Peyer's patch (tissue), 4 donors: ENCODE results near the gene ATXN1. TPM values are rescaled to one million over a fixed set of nuclear protein-coding genes. Genes with fewer than 3 reads are reported as not detected.
"Not testable (repeated sequence)": the region's sequence is repeated elsewhere in the genome, so short reads cannot be mapped to it uniquely, and the experiment has no call there.

Experiments
- DNase-seq, 3 donors: peaks; one replicate each; pipeline ENCODE4 v3.0.0-alpha.2; 2017 to 2019
- H3K27ac ChIP-seq, 4 donors: fragments of 200-600 bp; sonication (generic); one replicate each; pipeline ENCODE4 v1.5.1; 2016 to 2019
- H3K27me3 ChIP-seq, 2 donors: fragments of 200-600 bp; sonication (generic); one replicate each; pipeline ENCODE4 v1.5.1; 2019
- H3K36me3 ChIP-seq, 3 donors: fragments of 200-600 bp; sonication (generic); one replicate each; pipeline ENCODE4 v1.5.1; 2016 to 2019
- H3K4me1 ChIP-seq, 4 donors: fragments of 200-600 bp; sonication (generic); one replicate each; pipeline ENCODE4 v1.5.1; 2016 to 2019
- H3K4me3 ChIP-seq, 4 donors: fragments of 200-600 bp; sonication (generic); 1 replicate in 3 of 4; 2 replicates in 1 of 4; pipeline ENCODE4 v1.5.1; 2016 to 2019; ENCODE audit warnings: mild to moderate bottlenecking in 1 of 4
- H3K9me3 ChIP-seq, 4 donors: fragments of 200-600 bp; sonication (generic); one replicate each; pipeline ENCODE4 v1.5.1; 2016 to 2019; ENCODE audit warnings: mild to moderate bottlenecking in 1 of 4
- POLR2A ChIP-seq, 2 donors: fragments of 450-650 bp; IDR thresholded peaks; one replicate each; pipeline ENCODE4 v1.5.1; 2017; ENCODE audit warnings: antibody characterized with exemption in 2 of 2, mild to moderate bottlenecking in 2 of 2, moderate library complexity in 2 of 2
- total RNA-seq, 4 donors: library from RNA; depleted of rRNA; stranded (reverse); fragments of >200 nt; gene quantifications; one replicate each; pipeline ENCODE4 v1.1.0, GENCODE V29; 2016
- TF ChIP-seq, protein P1 (sequence below), 6 experiments: fragments of 450-650 bp in 4 of 6; fragments of 200-600 bp in 2 of 6; sonication (generic) in 1 of 6; IDR thresholded peaks; one replicate each; pipeline ENCODE4 v1.5.1; 2017 to 2019; ENCODE audit warnings: antibody characterized with exemption in 6 of 6, mild to moderate bottlenecking in 3 of 6, moderate library complexity in 1 of 6

The ATXN1 gene
- total RNA-seq, 4 donors from 2014 or later: 34.7 to 48.5 (median 43.1) TPM

DNA sequence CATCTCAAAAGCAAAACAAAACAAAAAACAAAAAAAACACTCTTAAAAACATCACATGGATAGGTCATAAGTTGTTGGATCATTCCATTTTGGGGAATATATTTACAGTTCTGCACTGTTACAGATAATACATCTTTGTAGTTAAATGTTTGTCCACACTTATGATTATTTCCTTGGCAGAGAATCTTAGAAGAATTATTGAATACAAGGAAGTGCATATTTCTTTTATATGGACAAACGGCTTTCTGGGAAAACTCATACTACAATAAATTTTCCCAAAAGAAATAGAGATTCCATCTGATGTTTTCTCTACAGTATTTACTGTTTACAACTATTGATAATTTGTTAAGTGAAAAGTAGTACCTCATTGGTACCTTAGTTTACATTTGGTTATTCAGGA lies 489.1 kb downstream of the ATXN1 start:
- Histone ChIP-seq H3K36me3 (no peaks in the 10 kb centered on the region), H3K4me3 (no peak overlapping the region), H3K9me3 (no peaks in the 10 kb centered on the region), H3K4me1 (no peaks in the 10 kb centered on the region), H3K27ac (no peak overlapping the region), H3K27me3 (no peaks in the 10 kb centered on the region)
- TF ChIP-seq POLR2A (IDR thresholded peaks at IDR 0.05): no peak
- TF ChIP-seq, protein P1, sequence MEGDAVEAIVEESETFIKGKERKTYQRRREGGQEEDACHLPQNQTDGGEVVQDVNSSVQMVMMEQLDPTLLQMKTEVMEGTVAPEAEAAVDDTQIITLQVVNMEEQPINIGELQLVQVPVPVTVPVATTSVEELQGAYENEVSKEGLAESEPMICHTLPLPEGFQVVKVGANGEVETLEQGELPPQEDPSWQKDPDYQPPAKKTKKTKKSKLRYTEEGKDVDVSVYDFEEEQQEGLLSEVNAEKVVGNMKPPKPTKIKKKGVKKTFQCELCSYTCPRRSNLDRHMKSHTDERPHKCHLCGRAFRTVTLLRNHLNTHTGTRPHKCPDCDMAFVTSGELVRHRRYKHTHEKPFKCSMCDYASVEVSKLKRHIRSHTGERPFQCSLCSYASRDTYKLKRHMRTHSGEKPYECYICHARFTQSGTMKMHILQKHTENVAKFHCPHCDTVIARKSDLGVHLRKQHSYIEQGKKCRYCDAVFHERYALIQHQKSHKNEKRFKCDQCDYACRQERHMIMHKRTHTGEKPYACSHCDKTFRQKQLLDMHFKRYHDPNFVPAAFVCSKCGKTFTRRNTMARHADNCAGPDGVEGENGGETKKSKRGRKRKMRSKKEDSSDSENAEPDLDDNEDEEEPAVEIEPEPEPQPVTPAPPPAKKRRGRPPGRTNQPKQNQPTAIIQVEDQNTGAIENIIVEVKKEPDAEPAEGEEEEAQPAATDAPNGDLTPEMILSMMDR (IDR thresholded peaks at IDR 0.05): no peak
- no peak for DNase-seq

DNA sequence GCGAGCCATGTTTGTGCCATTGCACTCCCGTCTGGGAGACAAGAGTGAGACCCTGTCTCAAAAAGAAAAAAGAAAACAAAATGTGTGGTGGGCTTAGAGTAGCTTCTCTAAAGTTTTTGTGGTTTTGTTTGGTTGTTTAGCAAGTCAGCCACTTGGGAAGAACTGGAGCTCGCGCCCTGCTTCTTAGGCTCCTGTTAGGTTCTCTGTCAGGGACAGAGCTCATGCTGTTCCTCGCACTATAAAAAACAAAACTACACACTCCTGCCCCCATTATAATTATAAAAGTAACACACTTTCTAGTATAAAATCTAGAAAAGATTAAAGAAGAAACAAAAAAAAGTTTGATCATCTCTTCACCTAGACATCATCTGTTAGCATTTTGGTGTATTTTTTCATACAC lies 489.8 kb downstream of the ATXN1 start:
- no peak for DNase-seq
- Histone ChIP-seq H3K27me3 (no peaks in the 10 kb centered on the region), H3K4me1 (no peaks in the 10 kb centered on the region), H3K9me3 (no peaks in the 10 kb centered on the region), H3K36me3 (no peaks in the 10 kb centered on the region), H3K27ac (no peak overlapping the region), H3K4me3 (no peak overlapping the region)
- TF ChIP-seq, protein P1 (IDR thresholded peaks at IDR 0.05): no peak
- no peak for TF ChIP-seq POLR2A (IDR thresholded peaks at IDR 0.05)

DNA sequence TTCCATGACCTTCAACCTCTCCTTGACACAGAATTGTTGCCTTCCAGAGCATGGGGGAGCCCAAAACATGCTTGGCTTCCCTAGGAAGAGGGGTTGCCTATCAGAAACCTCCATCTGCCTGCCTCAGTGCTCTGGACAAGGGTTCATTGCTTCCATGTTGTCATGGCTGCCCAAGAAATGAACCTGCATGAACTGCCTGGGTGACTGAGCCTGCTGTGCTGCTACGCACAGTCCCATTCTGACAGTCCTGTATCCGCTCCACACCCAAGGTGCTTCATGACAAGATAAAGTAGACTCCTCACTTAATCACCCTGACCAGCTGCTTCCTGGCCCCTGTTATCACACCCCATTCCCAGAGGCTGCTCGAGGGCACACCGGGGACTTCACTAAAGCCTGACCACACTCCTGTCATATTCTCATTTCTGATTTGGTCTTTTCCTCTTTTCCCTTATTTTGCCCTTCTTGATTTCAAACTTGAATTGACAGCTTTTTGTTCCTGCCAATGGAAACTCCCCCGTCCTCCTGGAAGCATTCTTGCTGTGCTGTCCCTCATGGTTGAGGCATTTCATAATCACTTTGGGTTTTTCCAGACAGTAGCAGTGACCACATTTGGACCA lies 491.0 kb downstream of the ATXN1 start:
- H3K4me1 ChIP-seq: no peaks in the 10 kb centered on the region
- TF ChIP-seq POLR2A (IDR thresholded peaks at IDR 0.05): no peak
- TF ChIP-seq, protein P1 (IDR thresholded peaks at IDR 0.05): no peak
- DNase-seq: no peak

DNA sequence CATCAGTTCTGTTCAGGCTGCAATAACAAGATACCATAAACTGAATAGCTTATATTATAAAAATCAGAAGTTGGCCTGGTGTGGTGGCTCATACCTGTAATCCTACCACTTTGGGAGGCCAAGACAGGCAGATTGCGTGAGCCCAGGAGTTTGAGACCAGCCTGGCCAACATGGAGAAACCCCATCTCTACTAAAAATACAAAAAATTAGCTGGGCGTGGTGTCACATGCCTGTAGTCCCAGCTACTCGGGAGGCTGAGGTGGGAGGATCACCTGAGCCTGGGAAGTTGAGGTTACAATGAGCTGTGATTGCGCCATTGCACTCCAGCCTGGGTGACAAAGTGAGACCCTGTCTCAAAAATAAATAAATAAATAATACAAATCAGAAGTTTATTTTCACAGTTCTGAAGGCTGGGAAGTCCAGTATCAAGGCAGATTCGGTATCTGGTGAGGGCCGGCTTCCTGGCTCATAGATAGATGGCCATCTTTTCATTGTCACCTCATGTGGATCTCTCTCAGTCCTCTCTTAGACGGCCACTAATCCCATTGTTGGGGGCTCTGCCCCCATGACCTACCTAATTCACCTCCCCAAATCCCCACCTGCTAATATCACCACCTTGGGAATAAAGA lies 491.7 kb downstream of the ATXN1 start:
- H3K36me3 ChIP-seq, DNase-seq, H3K27me3 ChIP-seq, H3K4me1 ChIP-seq, H3K27ac ChIP-seq, H3K4me3 ChIP-seq, H3K9me3 ChIP-seq: not testable (repeated sequence)

More for the DNA sequence above, 491.0 kb downstream of the ATXN1 start:
- Histone ChIP-seq H3K27ac (no peak overlapping the region), H3K4me3 (no peak overlapping the region), H3K27me3 (no peaks in the 10 kb centered on the region), H3K9me3 (no peaks in the 10 kb centered on the region), H3K36me3 (no peaks in the 10 kb centered on the region)

DNA sequence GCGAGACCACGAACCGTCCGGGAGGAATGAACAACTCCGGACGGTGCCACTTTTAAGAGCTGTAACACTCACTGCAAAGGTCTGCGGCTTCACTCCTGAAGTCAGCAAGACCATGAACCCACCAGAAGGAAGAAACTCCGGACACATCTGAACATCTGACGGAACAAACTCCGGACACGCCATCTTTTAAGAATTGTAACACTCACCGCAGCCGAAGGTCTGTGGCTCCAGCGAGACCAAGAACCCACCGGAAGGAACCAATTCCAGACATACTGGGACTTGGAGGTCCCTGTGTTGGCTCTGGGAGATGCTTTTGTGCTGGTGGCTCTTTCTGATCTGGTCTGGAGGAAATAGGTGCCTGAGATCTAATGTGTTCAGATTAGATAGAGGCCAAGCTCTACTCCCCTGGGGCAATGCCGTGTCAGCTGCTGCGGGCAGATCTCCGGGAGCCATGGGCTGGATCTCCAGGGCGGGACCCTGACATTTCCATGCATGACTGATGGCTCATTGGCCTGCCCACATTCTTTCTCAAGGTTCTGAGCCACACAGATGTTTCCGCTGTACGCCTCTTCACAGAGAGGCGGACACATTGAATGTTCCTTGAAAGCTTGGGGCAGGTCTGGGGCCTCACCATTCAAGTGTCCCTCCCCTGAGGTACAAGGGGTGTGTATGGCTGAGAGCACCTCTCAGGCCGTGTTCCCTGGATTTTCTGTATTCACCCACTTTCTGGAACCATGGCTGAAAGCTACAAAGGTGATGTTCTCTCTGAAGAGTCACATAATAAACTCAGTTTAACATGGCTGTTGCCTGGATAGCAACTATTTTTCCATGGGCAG lies 493.6 kb downstream of the ATXN1 start:
- no peak overlapping the region for H3K4me3 ChIP-seq
- TF ChIP-seq, protein P1 (IDR thresholded peaks at IDR 0.05): no peak
- TF ChIP-seq POLR2A (IDR thresholded peaks at IDR 0.05): no peak
- no peaks in the 10 kb centered on the region for H3K27me3 ChIP-seq
- H3K9me3 ChIP-seq: no peaks in the 10 kb centered on the region
- no peaks in the 10 kb centered on the region for H3K4me1 ChIP-seq
- H3K36me3 ChIP-seq: no peaks in the 10 kb centered on the region
- H3K27ac ChIP-seq: no peak overlapping the region
- DNase-seq: no peak
